GM12878 (cell line): ENCODE data around the gene PLTP. TPM values are rescaled to one million over a fixed set of nuclear protein-coding genes. Genes with fewer than 3 reads are reported as not detected.

Experiments
- ATAC-seq: fragments of 200-7000 bp; cut with Tn5 transposase; 3 replicates; pipeline ENCODE4 v1.9.1; 2020; ENCODE audit warnings: mild to moderate bottlenecking, moderate library complexity
- BruUV-seq: library from RNA; stranded (reverse); fragments of 400-500 nt; replicated peaks from 2 replicates; lab custom pipeline; 2021; lab: Mats Ljungman, UMichigan
- CTCF ChIA-PET: fragments of 300-600 bp; sonication (Branson Sonifier 250); formaldehyde crosslinking; extraction: SDS; loops from one replicate; lab custom pipeline; 2021; ENCODE audit warnings: inconsistent platforms; lab: Yijun Ruan, JAX
- POLR2A ChIA-PET: fragments of 350-600 bp; formaldehyde crosslinking; extraction: SDS; loops from one replicate; lab custom pipeline; 2021; ENCODE audit warnings: inconsistent platforms; lab: Charles Lee
- RAD21 ChIA-PET: fragments of 300-600 bp; sonication (Branson Sonifier 250); formaldehyde crosslinking; loops from one replicate; lab custom pipeline; 2023; ENCODE audit warnings: antibody characterized with exemption; ENCODE audit not compliant: unreplicated experiment; lab: Charles Lee
- SMC1A ChIA-PET: fragments of 300-600 bp; sonication (Branson Sonifier 250); formaldehyde crosslinking; loops from one replicate; lab custom pipeline; 2023; ENCODE audit not compliant: unreplicated experiment, uncharacterized antibody; lab: Charles Lee
- DNase-seq: peaks from one replicate; pipeline ENCODE4 v3.0.0-alpha.2; 2011; ENCODE audit warnings: low read depth, low spot score
- FAIRE-seq: peaks from 3 replicates; lab custom pipeline; 2011; peaks lifted over from hg19 to GRCh38; lab: Jason Lieb, UNC
- H2AFZ ChIP-seq: 2 replicates; pipeline ENCODE4 v1.6.0; 2011; ENCODE audit warnings: low read depth, low read length, control low read depth; ENCODE audit not compliant: control insufficient read depth
- H3K27ac ChIP-seq: 2 replicates; pipeline ENCODE4 v1.5.1; 2011; ENCODE audit warnings: control low read depth; ENCODE audit not compliant: control insufficient read depth, insufficient read depth
- H3K27me3 ChIP-seq, 2 experiments: replicated peaks in 1 of 2; 2 replicates each; pipeline versions ENCODE4 v1.6.0 to v1.6.1; 2011; ENCODE audit warnings: low read length in 1 of 2; ENCODE audit not compliant: control insufficient read depth in 2 of 2, insufficient read depth in 2 of 2
- H3K36me3 ChIP-seq, 2 experiments: 2 replicates each; pipeline ENCODE4 v1.5.1; 2011; ENCODE audit warnings: low read length in 1 of 2; ENCODE audit not compliant: control insufficient read depth in 2 of 2, insufficient read depth in 2 of 2
- H3K4me1 ChIP-seq: 2 replicates; pipeline ENCODE4 v1.6.1; 2011; ENCODE audit warnings: mild to moderate bottlenecking, low read length, moderate library complexity, mixed read lengths; ENCODE audit not compliant: control insufficient read depth, insufficient read depth
- H3K4me2 ChIP-seq: 2 replicates; pipeline ENCODE4 v1.6.0; 2011; ENCODE audit warnings: control low read depth; ENCODE audit not compliant: control insufficient read depth, insufficient read depth
- H3K4me3 ChIP-seq: fragments of 200-600 bp; sonication (generic); 2 replicates; pipeline ENCODE4 v1.5.1; 2016
- H3K79me2 ChIP-seq: 2 replicates; pipeline ENCODE4 v1.6.0; 2011; ENCODE audit warnings: low read length; ENCODE audit not compliant: control insufficient read depth, insufficient read depth
- H3K9ac ChIP-seq: 2 replicates; pipeline ENCODE4 v1.8.0; 2011; ENCODE audit warnings: low read length, control low read depth, mixed read lengths; ENCODE audit not compliant: control insufficient read depth, insufficient read depth
- H3K9me3 ChIP-seq: replicated peaks from 3 replicates; pipeline ENCODE4 v1.5.1; 2011; ENCODE audit warnings: mild to moderate bottlenecking, low read length; ENCODE audit not compliant: control insufficient read depth, insufficient read depth
- H4K20me1 ChIP-seq: 2 replicates; pipeline ENCODE4 v1.6.0; 2011; ENCODE audit not compliant: control insufficient read depth, insufficient read depth
- FOXM1 ChIP-seq: IDR thresholded peaks from 2 replicates; pipeline ENCODE4 v1.6.1; 2012; ENCODE audit warnings: low read depth, mild to moderate bottlenecking, inconsistent platforms, low read length, moderate library complexity
- POLR2A ChIP-seq: IDR thresholded peaks from 2 replicates; pipeline ENCODE4 v1.6.1; 2011; ENCODE audit warnings: low read depth, mild to moderate bottlenecking, low read length
- SIN3A ChIP-seq: IDR thresholded peaks from 2 replicates; pipeline ENCODE4 v1.6.1; 2012; ENCODE audit warnings: low read depth, low read length, improper control_type of control experiment
- WGBS: methylation state at CpG from one replicate; pipeline ENCODE4 v1.1.6; 2016; ENCODE audit warnings: low lambda C conversion rate; ENCODE audit not compliant: insufficient replicate concordance, insufficient coverage; ENCODE audit errors: missing lambda C conversion rate; 5-methylcytosine and 5-hydroxymethylcytosine counted together
- in situ Hi-C: fragments of 300-500 bp; cut with MboI; formaldehyde crosslinking; loops from 9 replicates; pipeline ENCODE4 v1.14.3; 2018; ENCODE audit warnings: mixed read lengths
- intact Hi-C: fragments of 100-400 bp; cut with micrococcal nuclease; formaldehyde crosslinking; loops from one replicate; pipeline ENCODE4 v1.14.2; 2022; ENCODE audit not compliant: unreplicated experiment
- polyA plus RNA-seq, 11 experiments: library from polyadenylated mRNA; depleted of rRNA in 4 of 11; unstranded in 6 of 11; stranded (reverse) in 5 of 11; fragments of >200 nt; fragmentation: Nextera tagmentation in 4 of 11; fragmentation: Illumina TruSeq in 1 of 11; extraction: Ambion mirVana in 4 of 11; extraction: Trizol in 1 of 11; gene quantifications; 1 replicate in 1 of 11; 2 replicates in 10 of 11; pipeline versions ENCODE4 v1.2.1 to v1.2.3, GENCODE V29; 2011 to 2016; ENCODE audit warnings: inconsistent platforms in 2 of 11, missing spikeins in 2 of 11, low read depth in 1 of 11
- total RNA-seq, 4 experiments: library from RNA; depleted of rRNA in 3 of 4; stranded (reverse); fragments of >200 nt in 3 of 4; fragmentation: Illumina TruSeq in 1 of 4; extraction: Trizol in 1 of 4; gene quantifications; 2 replicates each; pipeline versions ENCODE4 v1.2.1 to v1.2.3, GENCODE V29; 2013 to 2021
- TF ChIP-seq, protein P1 (sequence below): IDR thresholded peaks from 2 replicates; pipeline ENCODE4 v1.6.1; 2012; ENCODE audit warnings: low read length, inconsistent platforms

PLTP gene
- total and polyA plus RNA-seq, 10 of the 15 experiments (the other 5 are each of a cell fraction or from before 2014, with no cell fraction given) = 1.6 to 17.0 (median 7.6) TPM

DNA sequence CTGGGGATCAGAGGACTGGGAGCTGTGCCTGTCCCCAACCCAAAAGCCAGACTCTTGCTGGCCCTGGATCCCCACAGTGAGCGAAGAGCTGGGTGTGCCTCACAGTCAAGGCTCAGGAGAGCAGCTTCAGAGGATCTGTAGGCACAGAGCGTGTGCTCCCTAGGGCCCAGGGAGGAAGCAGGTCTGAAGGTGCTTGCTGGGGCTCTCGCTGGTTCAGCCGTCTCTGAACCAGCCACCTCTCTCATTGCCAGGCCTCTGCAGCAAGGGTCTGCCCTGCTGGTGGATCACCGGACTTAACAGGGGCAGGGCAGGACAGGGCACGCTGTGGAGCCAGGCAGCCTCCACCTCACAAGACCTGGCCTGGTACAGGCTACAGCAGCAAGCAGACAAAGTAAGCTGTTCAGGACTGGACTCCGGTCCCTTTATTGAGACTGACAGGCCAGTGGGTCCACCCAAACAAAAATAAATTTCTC, 36.3 kb upstream of the PLTP start:
- ChIA-PET CTCF (interaction anchor here (8.0 kb wide), 1 partner anchor 22 kb away, joined by 33 read pairs; no protein-coding TSS in a partner anchor), SMC1A (interaction anchor here (1.4 kb wide), 1 partner anchor 23 kb away, joined by 3 read pairs; the partner anchor contains the start of gene ZNF335)
- 49% methylated on average over 7 of the region's 7 CpGs for WGBS
- TF ChIP-seq FOXM1 (0 out of 2 replicates have a peak, but pooled peaks have one; percentile 7), SIN3A (no peak), POLR2A (peak; percentile 61)
- TF ChIP-seq, protein P1, sequence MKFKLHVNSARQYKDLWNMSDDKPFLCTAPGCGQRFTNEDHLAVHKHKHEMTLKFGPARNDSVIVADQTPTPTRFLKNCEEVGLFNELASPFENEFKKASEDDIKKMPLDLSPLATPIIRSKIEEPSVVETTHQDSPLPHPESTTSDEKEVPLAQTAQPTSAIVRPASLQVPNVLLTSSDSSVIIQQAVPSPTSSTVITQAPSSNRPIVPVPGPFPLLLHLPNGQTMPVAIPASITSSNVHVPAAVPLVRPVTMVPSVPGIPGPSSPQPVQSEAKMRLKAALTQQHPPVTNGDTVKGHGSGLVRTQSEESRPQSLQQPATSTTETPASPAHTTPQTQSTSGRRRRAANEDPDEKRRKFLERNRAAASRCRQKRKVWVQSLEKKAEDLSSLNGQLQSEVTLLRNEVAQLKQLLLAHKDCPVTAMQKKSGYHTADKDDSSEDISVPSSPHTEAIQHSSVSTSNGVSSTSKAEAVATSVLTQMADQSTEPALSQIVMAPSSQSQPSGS = peak; percentile 42; the same call in 1 of the 2 replicates
- TF ChIP-seq, all 136 proteins: peak for 3
- Histone ChIP-seq H3K9me3 (no peaks in the 10 kb centered on the region), H3K27me3 (no peaks in the 10 kb centered on the region), H3K4me3 (no peak overlapping the region), H4K20me1 (no peaks in the 10 kb centered on the region), H3K36me3 (peaks cover 21 to 58% of the 10 kb centered on the region in 2 experiments), H3K4me2 (no peak overlapping the region), H3K4me1 (peaks cover 3% of the 10 kb centered on the region; the same call in 1 of the 2 replicates), H3K9ac (no peak overlapping the region), H3K79me2 (no peaks in the 10 kb centered on the region), H3K27ac (no peak overlapping the region), H2AFZ (no peak overlapping the region)
- ChIA-PET POLR2A (interaction anchor here (1.9 to 3.2 kb wide), 2 partner anchors 12 to 13 kb away, joined by 5 to 13 read pairs; no protein-coding TSS in a partner anchor), RAD21 (interaction anchor here (1.3 kb wide), 1 partner anchor 22 kb away, joined by 3 read pairs; no protein-coding TSS in a partner anchor)
- FAIRE-seq (no peak), DNase-seq (no peak), ATAC-seq (peak; percentile 10; the same call in 2 of the 3 replicates)
- intact Hi-C loops = no loop called here
- no TSS peak for BruUV-seq
- in situ Hi-C loops = no loop called here
